Neuronal stem cell (in vitro differentiated cells): ENCODE measurements around the gene FASLG.
A peak's percentile ranks its signal among the peaks of the same experiment; 100 is the strongest.

ENCODE experiments used
- DNase-seq: peaks from one replicate; pipeline ENCODE4 v3.0.0-alpha.2; 2013; ENCODE audit warnings: low spot score
- H2AFZ ChIP-seq: one replicate; pipeline ENCODE4 v1.6.1; 2013; ENCODE audit warnings: mild to moderate bottlenecking, low read length, inconsistent platforms
- H2AK5ac ChIP-seq: 2 replicates; pipeline ENCODE4 v1.6.1; 2013; ENCODE audit warnings: low read depth, mild to moderate bottlenecking, inconsistent platforms, low read length, moderate library complexity, mixed read lengths
- H2BK120ac ChIP-seq: 2 replicates; pipeline ENCODE4 v1.6.1; 2013; ENCODE audit warnings: low read depth, mild to moderate bottlenecking, inconsistent platforms, low read length, moderate library complexity, mixed read lengths
- H2BK12ac ChIP-seq: one replicate; pipeline ENCODE4 v1.6.1; 2013; ENCODE audit warnings: low read length, inconsistent platforms
- H2BK15ac ChIP-seq: 2 replicates; pipeline ENCODE4 v1.6.1; 2013; ENCODE audit warnings: mild to moderate bottlenecking, low read length, inconsistent platforms, mixed read lengths
- H2BK5ac ChIP-seq: one replicate; pipeline ENCODE4 v1.6.1; 2013; ENCODE audit warnings: inconsistent platforms, mild to moderate bottlenecking, low read length, moderate library complexity
- H3K14ac ChIP-seq: one replicate; pipeline ENCODE4 v1.6.1; 2013; ENCODE audit warnings: low read length, inconsistent platforms
- H3K18ac ChIP-seq: 2 replicates; pipeline ENCODE4 v1.6.1; 2013; ENCODE audit warnings: low read length, inconsistent platforms
- H3K23ac ChIP-seq: 2 replicates; pipeline ENCODE4 v1.6.1; 2013; ENCODE audit warnings: low read depth, mild to moderate bottlenecking, mixed read lengths, low read length, inconsistent platforms; ENCODE audit not compliant: poor library complexity
- H3K27ac ChIP-seq: replicated peaks from 3 replicates; pipeline ENCODE4 v1.5.1; 2013; ENCODE audit warnings: low read length, inconsistent platforms
- H3K27me3 ChIP-seq, 3 experiments: 2 replicates each; pipeline ENCODE4 v1.6.1; 2013; ENCODE audit warnings: low read length in 3 of 3, mild to moderate bottlenecking in 2 of 3, inconsistent platforms in 1 of 3, low read depth in 1 of 3, mixed read lengths in 1 of 3, moderate library complexity in 1 of 3; ENCODE audit not compliant: control insufficient read depth in 3 of 3, insufficient read depth in 3 of 3
- H3K36me3 ChIP-seq, 2 donors: replicated peaks in 1 of 2; 2 replicates each; pipeline ENCODE4 v1.6.1; 2013; ENCODE audit warnings: low read length in 2 of 2; ENCODE audit not compliant: control insufficient read depth in 2 of 2, insufficient read depth in 2 of 2
- H3K4ac ChIP-seq: 2 replicates; pipeline ENCODE4 v1.6.1; 2013; ENCODE audit warnings: inconsistent platforms, mild to moderate bottlenecking, low read length, moderate library complexity
- H3K4me1 ChIP-seq, 2 donors: 1 replicate in 1 of 2; 2 replicates in 1 of 2; pipeline ENCODE4 v1.6.1; 2013; ENCODE audit warnings: low read length in 2 of 2, low read depth in 1 of 2; ENCODE audit not compliant: control insufficient read depth in 2 of 2, insufficient read depth in 1 of 2
- H3K4me2 ChIP-seq: one replicate; pipeline ENCODE4 v1.6.1; 2013; ENCODE audit warnings: mild to moderate bottlenecking, low read length, inconsistent platforms; ENCODE audit not compliant: insufficient read depth, poor library complexity, severe bottlenecking
- H3K4me3 ChIP-seq, 2 donors: 2 replicates each; pipeline ENCODE4 v1.5.1; 2013; ENCODE audit warnings: low read length in 2 of 2, mild to moderate bottlenecking in 2 of 2, inconsistent platforms in 1 of 2, moderate library complexity in 1 of 2
- H3K79me1 ChIP-seq: one replicate; pipeline ENCODE4 v1.6.1; 2013; ENCODE audit warnings: low read depth, mild to moderate bottlenecking, inconsistent platforms, low read length, moderate library complexity
- H3K9ac ChIP-seq: one replicate; pipeline ENCODE4 v1.6.1; 2013; ENCODE audit warnings: mild to moderate bottlenecking, low read depth, low read length, inconsistent platforms; ENCODE audit not compliant: poor library complexity
- H3K9me3 ChIP-seq, 2 donors: replicated peaks in 1 of 2; 2 replicates each; pipeline versions ENCODE3 to v1.6.1; 2013; ENCODE audit warnings: low read length in 2 of 2, mild to moderate bottlenecking in 2 of 2, inconsistent platforms in 1 of 2, low read depth in 1 of 2, mixed read lengths in 1 of 2, moderate library complexity in 1 of 2; ENCODE audit not compliant: control insufficient read depth in 2 of 2, insufficient read depth in 1 of 2
- H4K8ac ChIP-seq: one replicate; pipeline ENCODE4 v1.6.1; 2013; ENCODE audit warnings: low read depth, mild to moderate bottlenecking, inconsistent platforms, low read length, moderate library complexity
- H4K91ac ChIP-seq: one replicate; pipeline ENCODE4 v1.6.1; 2013; ENCODE audit warnings: low read length, low read depth, mild to moderate bottlenecking, inconsistent platforms; ENCODE audit not compliant: poor library complexity
- WGBS, 2 donors: extraction: QIAGEN DNeasy Blood & Tissue Kit; methylation state at CpG; one replicate each; pipeline ENCODE4 v1.1.7; 2013; ENCODE audit warnings: missing lambda C conversion rate in 2 of 2, mixed read lengths in 1 of 2; ENCODE audit not compliant: insufficient read length in 2 of 2, insufficient replicate concordance in 1 of 2; ENCODE audit errors: extremely low coverage in 2 of 2; 5-methylcytosine and 5-hydroxymethylcytosine counted together

The FASLG gene

GRCh38 chr1:172697534-172698002, 38.7 kb downstream of the FASLG start:
- no peaks in the 10 kb centered on the region for H3K79me1 ChIP-seq
- no peak overlapping the region for H3K18ac ChIP-seq
- no peak overlapping the region for H3K4ac ChIP-seq
- no peak overlapping the region for H2BK15ac ChIP-seq
- no peak overlapping the region for H2BK12ac ChIP-seq
- no peak overlapping the region for H2BK5ac ChIP-seq
- H3K4me2 ChIP-seq: no peak overlapping the region
- no peak overlapping the region for H3K4me3 ChIP-seq
- no peak overlapping the region for H4K8ac ChIP-seq
- H2AK5ac ChIP-seq: no peak overlapping the region
- peaks cover 0 to 36% (median 0%) of the 10 kb centered on the region in 3 experiments for H3K27me3 ChIP-seq
- WGBS, 2 donors: no CpG with 5 or more reads among the region's 4 CpGs
- no peak overlapping the region for H3K27ac ChIP-seq
- H2AFZ ChIP-seq: no peak overlapping the region
- H2BK120ac ChIP-seq: no peak overlapping the region
- H3K9ac ChIP-seq: no peak overlapping the region
- H3K23ac ChIP-seq: no peak overlapping the region
- no peaks in the 10 kb centered on the region for H3K36me3 ChIP-seq
- no peak overlapping the region for H3K14ac ChIP-seq
- H4K91ac ChIP-seq: no peak overlapping the region
- H3K9me3 ChIP-seq: no peaks in the 10 kb centered on the region
- H3K4me1 ChIP-seq: peaks cover 5 to 13% of the 10 kb centered on the region in 2 donors
- no peak for DNase-seq

GRCh38 chr1:172698224-172698623, 39.3 kb downstream of the FASLG start:
- Histone ChIP-seq H3K9me3 (no peaks in the 10 kb centered on the region), H3K18ac (no peak overlapping the region), H3K27ac (no peak overlapping the region), H2AK5ac (no peak overlapping the region), H4K8ac (no peak overlapping the region), H3K23ac (no peak overlapping the region), H4K91ac (no peak overlapping the region), H3K79me1 (no peaks in the 10 kb centered on the region), H2AFZ (no peak overlapping the region), H2BK15ac (no peak overlapping the region), H3K4me1 (peaks cover 5 to 13% of the 10 kb centered on the region in 2 donors), H3K27me3 (peaks cover 0 to 36% (median 0%) of the 10 kb centered on the region in 3 experiments), H3K14ac (no peak overlapping the region), H2BK12ac (no peak overlapping the region), H3K4me2 (no peak overlapping the region), H3K9ac (no peak overlapping the region), H2BK120ac (no peak overlapping the region), H2BK5ac (no peak overlapping the region), H3K4ac (no peak overlapping the region), H3K4me3 (no peak overlapping the region), H3K36me3 (no peaks in the 10 kb centered on the region)
- no CpG with 5 or more reads among the region's 2 CpGs for WGBS, 2 donors
- DNase-seq: no peak

GRCh38 chr1:172699111-172699510, 40.2 kb downstream of the FASLG start:
- Histone ChIP-seq H3K23ac (no peak overlapping the region), H3K27me3 (peaks cover 0 to 36% (median 0%) of the 10 kb centered on the region in 3 experiments), H3K9me3 (no peaks in the 10 kb centered on the region), H3K79me1 (no peaks in the 10 kb centered on the region), H3K4me1 (peaks cover 5 to 15% of the 10 kb centered on the region in 2 donors), H2AFZ (no peak overlapping the region), H3K27ac (no peak overlapping the region), H3K36me3 (no peaks in the 10 kb centered on the region), H2BK12ac (no peak overlapping the region), H3K4ac (no peak overlapping the region), H2BK15ac (no peak overlapping the region), H2BK5ac (no peak overlapping the region), H3K9ac (no peak overlapping the region), H4K91ac (no peak overlapping the region), H3K14ac (no peak overlapping the region), H4K8ac (no peak overlapping the region), H2AK5ac (no peak overlapping the region), H2BK120ac (no peak overlapping the region), H3K4me3 (no peak overlapping the region), H3K4me2 (no peak overlapping the region), H3K18ac (peak overlapping the region; percentile 12)
- no CpG with 5 or more reads among the region's 3 CpGs for WGBS, 2 donors
- no peak for DNase-seq

GRCh38 chr1:172699695-172700227, 40.9 kb downstream of the FASLG start:
- H3K27me3 ChIP-seq: peaks cover 0 to 36% (median 0%) of the 10 kb centered on the region in 3 experiments
- no peak overlapping the region for H3K27ac ChIP-seq
- no CpG with 5 or more reads among the region's 4 CpGs for WGBS, 2 donors
- no peak overlapping the region for H2BK12ac ChIP-seq
- H2BK5ac ChIP-seq: no peak overlapping the region
- H3K4me2 ChIP-seq: no peak overlapping the region
- no peak overlapping the region for H2BK15ac ChIP-seq
- H3K23ac ChIP-seq: no peak overlapping the region
- H4K8ac ChIP-seq: no peak overlapping the region
- H3K4ac ChIP-seq: no peak overlapping the region
- H2AFZ ChIP-seq: no peak overlapping the region
- H3K79me1 ChIP-seq: no peaks in the 10 kb centered on the region
- no peak overlapping the region for H3K18ac ChIP-seq
- no peak overlapping the region for H3K14ac ChIP-seq
- no peaks in the 10 kb centered on the region for H3K36me3 ChIP-seq
- no peak overlapping the region for H2BK120ac ChIP-seq
- H3K4me1 ChIP-seq: peaks cover 8 to 20% of the 10 kb centered on the region in 2 donors
- no peak for DNase-seq
- no peak overlapping the region for H4K91ac ChIP-seq
- H3K9ac ChIP-seq: no peak overlapping the region
- no peak overlapping the region for H3K4me3 ChIP-seq
- H3K9me3 ChIP-seq: no peaks in the 10 kb centered on the region
- no peak overlapping the region for H2AK5ac ChIP-seq
